HL-60 (cell line): Measurements from ENCODE around the gene ZNF496.

Experiments
- DNase-seq, 2 experiments: peaks; one replicate each; pipeline ENCODE4 v3.0.0-alpha.2; 2010 to 2020; ENCODE audit warnings: low read depth in 1 of 2, low spot score in 1 of 2
- H3K27ac ChIP-seq: fragments of 250-450 bp; sonication (Bioruptor Pico); replicated peaks from 2 replicates; pipeline ENCODE4 v1.5.1; 2020; ENCODE audit warnings: mild to moderate bottlenecking, moderate library complexity
- H3K27me3 ChIP-seq: fragments of 250-450 bp; sonication (Bioruptor Pico); 2 replicates; pipeline ENCODE4 v1.5.1; 2021; ENCODE audit warnings: mild to moderate bottlenecking, moderate library complexity; ENCODE audit not compliant: insufficient read depth, poor library complexity, severe bottlenecking
- H3K4me3 ChIP-seq: replicated peaks from 2 replicates; pipeline ENCODE4 v1.5.1; 2011; ENCODE audit warnings: mild to moderate bottlenecking, control low read depth, low read length; ENCODE audit not compliant: insufficient read depth
- CTCF ChIP-seq: IDR thresholded peaks from one replicate; pipeline ENCODE4 v1.5.1; 2011; ENCODE audit warnings: low read length, control low read depth, inconsistent platforms; ENCODE audit not compliant: insufficient read depth
- GABPA ChIP-seq: IDR thresholded peaks from 2 replicates; pipeline ENCODE4 v1.6.1; 2012; ENCODE audit warnings: low read depth
- POLR2AphosphoS5 ChIP-seq: IDR thresholded peaks from 2 replicates; pipeline ENCODE4 v1.6.1; 2012; ENCODE audit warnings: low read depth
- REST ChIP-seq: IDR thresholded peaks from 2 replicates; pipeline ENCODE4 v1.6.1; 2012; ENCODE audit warnings: low read depth; ENCODE audit not compliant: insufficient replicate concordance
- SPI1 ChIP-seq: IDR thresholded peaks from 2 replicates; pipeline ENCODE4 v1.6.1; 2012; ENCODE audit warnings: low read depth, mild to moderate bottlenecking, borderline replicate concordance

ZNF496 gene

GRCh38 chr1:247324204-247324787, 7.4 kb downstream of the ZNF496 start:
- H3K4me3 ChIP-seq: no peak overlapping the region
- no peak overlapping the region for H3K27ac ChIP-seq
- DNase-seq: no peak
- H3K27me3 ChIP-seq: no peaks in the 10 kb centered on the region
- TF ChIP-seq REST: no peak
- no peak for TF ChIP-seq POLR2AphosphoS5
- TF ChIP-seq GABPA: no peak
- TF ChIP-seq CTCF: no peak
- no peak for TF ChIP-seq SPI1

- Histone ChIP-seq H3K27ac (no peak overlapping the region), H3K27me3 (no peaks in the 10 kb centered on the region), H3K4me3 (no peak overlapping the region)
- no peak for DNase-seq
- TF ChIP-seq GABPA: no peak
- TF ChIP-seq SPI1: no peak
- TF ChIP-seq POLR2AphosphoS5: no peak
- TF ChIP-seq CTCF: no peak
- TF ChIP-seq REST: no peak
Observed at GRCh38 chr1:247322849-247323586, 8.6 kb downstream of the ZNF496 start.

GRCh38 chr1:247322442-247322841, 9.2 kb downstream of the ZNF496 start:
- no peak overlapping the region for H3K4me3 ChIP-seq
- H3K27ac ChIP-seq: no peak overlapping the region
- TF ChIP-seq GABPA: no peak
- no peak for TF ChIP-seq CTCF
- no peak for TF ChIP-seq SPI1
- TF ChIP-seq REST: no peak
- no peak for TF ChIP-seq POLR2AphosphoS5

More at GRCh38 chr1:247322442-247322841, 9.2 kb downstream of the ZNF496 start:
- no peaks in the 10 kb centered on the region for H3K27me3 ChIP-seq
- DNase-seq: no peak
